Measurements from ENCODE around the gene PCNX3.
A peak's percentile ranks its signal among the peaks of the same experiment; 100 is the strongest.

PCNX3 gene

GRCh38 chr11:65583589-65583988 is 32.0 kb upstream of the PCNX3 start:
- Histone ChIP-seq H3K4me1 (ENCODE audit: control insufficient read depth, insufficient read depth, low read length) (peaks cover 19% of the 10 kb centered on the region), H3K27me3 (replicated peaks; ENCODE audit: control insufficient read depth, insufficient read depth, low read length) (no peaks in the 10 kb centered on the region), H3K9me3 (ENCODE audit: control insufficient read depth, low read length) (no peaks in the 10 kb centered on the region)

GRCh38 chr11:65584106-65584505 is 31.5 kb upstream of the PCNX3 start:
- Histone ChIP-seq H3K27me3 (replicated peaks; ENCODE audit: control insufficient read depth, insufficient read depth, low read length) (no peaks in the 10 kb centered on the region), H3K4me3 (ENCODE audit: low read length) (no peak overlapping the region), H3K36me3 (ENCODE audit: control insufficient read depth, insufficient read depth, low read length, severe bottlenecking) (peaks cover 19% of the 10 kb centered on the region), H3K9ac (ENCODE audit: low read length) (no peak overlapping the region), H3K9me3 (ENCODE audit: control insufficient read depth, low read length) (no peaks in the 10 kb centered on the region), H3K4me1 (ENCODE audit: control insufficient read depth, insufficient read depth, low read length) (peaks cover 19% of the 10 kb centered on the region)
- no peak for DNase-seq (ENCODE audit: low read depth)

More at GRCh38 chr11:65583589-65583988, 32.0 kb upstream of the PCNX3 start:
- DNase-seq (ENCODE audit: low read depth), result no peak
- Histone ChIP-seq H3K9ac (ENCODE audit: low read length) (no peak overlapping the region), H3K4me3 (ENCODE audit: low read length) (no peak overlapping the region), H3K36me3 (ENCODE audit: control insufficient read depth, insufficient read depth, low read length, severe bottlenecking) (peaks cover 19% of the 10 kb centered on the region)

- H3K36me3 ChIP-seq (ENCODE audit: control insufficient read depth, insufficient read depth, low read length, severe bottlenecking), result peaks cover 18% of the 10 kb centered on the region
- no peaks in the 10 kb centered on the region for H3K27me3 ChIP-seq (replicated peaks; ENCODE audit: control insufficient read depth, insufficient read depth, low read length)
- no peak overlapping the region for H3K4me3 ChIP-seq (ENCODE audit: low read length)
Measured at GRCh38 chr11:65584723-65585171, 30.8 kb upstream of the PCNX3 start.

GRCh38 chr11:65585396-65586246 is 30.0 kb upstream of the PCNX3 start:
- Histone ChIP-seq H3K27me3 (replicated peaks; ENCODE audit: control insufficient read depth, insufficient read depth, low read length) (no peaks in the 10 kb centered on the region), H3K36me3 (ENCODE audit: control insufficient read depth, insufficient read depth, low read length, severe bottlenecking) (peaks cover 18% of the 10 kb centered on the region), H3K4me1 (ENCODE audit: control insufficient read depth, insufficient read depth, low read length) (peaks cover 19% of the 10 kb centered on the region), H3K9ac (ENCODE audit: low read length) (no peak overlapping the region), H3K4me3 (ENCODE audit: low read length) (no peak overlapping the region), H3K9me3 (ENCODE audit: control insufficient read depth, low read length) (no peaks in the 10 kb centered on the region)
- DNase-seq (ENCODE audit: low read depth), result no peak

More at GRCh38 chr11:65584723-65585171, 30.8 kb upstream of the PCNX3 start:
- H3K4me1 ChIP-seq (ENCODE audit: control insufficient read depth, insufficient read depth, low read length), result peaks cover 19% of the 10 kb centered on the region
- DNase-seq (ENCODE audit: low read depth), result no peak
- H3K9ac ChIP-seq (ENCODE audit: low read length), result no peak overlapping the region
- H3K9me3 ChIP-seq (ENCODE audit: control insufficient read depth, low read length), result no peaks in the 10 kb centered on the region

- peaks cover 19% of the 10 kb centered on the region for H3K4me1 ChIP-seq (ENCODE audit: control insufficient read depth, insufficient read depth, low read length)
- peaks cover 18% of the 10 kb centered on the region for H3K36me3 ChIP-seq (ENCODE audit: control insufficient read depth, insufficient read depth, low read length, severe bottlenecking)
- no peak overlapping the region for H3K9ac ChIP-seq (ENCODE audit: low read length)
- H3K4me3 ChIP-seq (ENCODE audit: low read length), result no peak overlapping the region
- no peaks in the 10 kb centered on the region for H3K9me3 ChIP-seq (ENCODE audit: control insufficient read depth, low read length)
- no peak for DNase-seq (ENCODE audit: low read depth)
- no peaks in the 10 kb centered on the region for H3K27me3 ChIP-seq (replicated peaks; ENCODE audit: control insufficient read depth, insufficient read depth, low read length)
Measured at GRCh38 chr11:65586247-65586630, 29.3 kb upstream of the PCNX3 start.

- no peak for DNase-seq (ENCODE audit: low read depth)
- Histone ChIP-seq H3K27me3 (replicated peaks; ENCODE audit: control insufficient read depth, insufficient read depth, low read length) (no peaks in the 10 kb centered on the region), H3K4me1 (ENCODE audit: control insufficient read depth, insufficient read depth, low read length) (peaks cover 19% of the 10 kb centered on the region), H3K4me3 (ENCODE audit: low read length) (no peak overlapping the region), H3K9me3 (ENCODE audit: control insufficient read depth, low read length) (no peaks in the 10 kb centered on the region), H3K9ac (ENCODE audit: low read length) (peak overlapping the region; percentile 75), H3K36me3 (ENCODE audit: control insufficient read depth, insufficient read depth, low read length, severe bottlenecking) (peaks cover 16% of the 10 kb centered on the region)
Measured at GRCh38 chr11:65586676-65587075, 28.9 kb upstream of the PCNX3 start.

- Histone ChIP-seq H3K4me3 (ENCODE audit: low read length) (no peak overlapping the region), H3K9ac (ENCODE audit: low read length) (peak overlapping the region; percentile 75), H3K9me3 (ENCODE audit: control insufficient read depth, low read length) (no peaks in the 10 kb centered on the region), H3K27me3 (replicated peaks; ENCODE audit: control insufficient read depth, insufficient read depth, low read length) (no peaks in the 10 kb centered on the region), H3K36me3 (ENCODE audit: control insufficient read depth, insufficient read depth, low read length, severe bottlenecking) (peaks cover 13% of the 10 kb centered on the region), H3K4me1 (ENCODE audit: control insufficient read depth, insufficient read depth, low read length) (peaks cover 19% of the 10 kb centered on the region)
- DNase-seq (ENCODE audit: low read depth), result peak; percentile 46
Measured at GRCh38 chr11:65588199-65589054, 27.1 kb upstream of the PCNX3 start.

GRCh38 chr11:65589444-65590239 is 25.9 kb upstream of the PCNX3 start:
- no peak overlapping the region for H3K4me3 ChIP-seq (ENCODE audit: low read length)
- H3K9ac ChIP-seq (ENCODE audit: low read length), result no peak overlapping the region
- no peaks in the 10 kb centered on the region for H3K9me3 ChIP-seq (ENCODE audit: control insufficient read depth, low read length)
- H3K27me3 ChIP-seq (replicated peaks; ENCODE audit: control insufficient read depth, insufficient read depth, low read length), result no peaks in the 10 kb centered on the region
- peaks cover 19% of the 10 kb centered on the region for H3K4me1 ChIP-seq (ENCODE audit: control insufficient read depth, insufficient read depth, low read length)
- DNase-seq (ENCODE audit: low read depth), result no peak
- H3K36me3 ChIP-seq (ENCODE audit: control insufficient read depth, insufficient read depth, low read length, severe bottlenecking), result peaks cover 7% of the 10 kb centered on the region

GRCh38 chr11:65590240-65590738 is 25.3 kb upstream of the PCNX3 start:
- Histone ChIP-seq H3K36me3 (ENCODE audit: control insufficient read depth, insufficient read depth, low read length, severe bottlenecking) (peaks cover 7% of the 10 kb centered on the region), H3K9ac (ENCODE audit: low read length) (no peak overlapping the region), H3K9me3 (ENCODE audit: control insufficient read depth, low read length) (no peaks in the 10 kb centered on the region), H3K27me3 (replicated peaks; ENCODE audit: control insufficient read depth, insufficient read depth, low read length) (no peaks in the 10 kb centered on the region), H3K4me3 (ENCODE audit: low read length) (no peak overlapping the region), H3K4me1 (ENCODE audit: control insufficient read depth, insufficient read depth, low read length) (peaks cover 24% of the 10 kb centered on the region)
- DNase-seq (ENCODE audit: low read depth), result no peak

GRCh38 chr11:65591939-65592857 is 23.4 kb upstream of the PCNX3 start:
- Histone ChIP-seq H3K9ac (ENCODE audit: low read length) (no peak overlapping the region), H3K4me1 (ENCODE audit: control insufficient read depth, insufficient read depth, low read length) (peaks cover 28% of the 10 kb centered on the region), H3K27me3 (replicated peaks; ENCODE audit: control insufficient read depth, insufficient read depth, low read length) (no peaks in the 10 kb centered on the region), H3K9me3 (ENCODE audit: control insufficient read depth, low read length) (no peaks in the 10 kb centered on the region), H3K4me3 (ENCODE audit: low read length) (no peak overlapping the region), H3K36me3 (ENCODE audit: control insufficient read depth, insufficient read depth, low read length, severe bottlenecking) (peaks cover 7% of the 10 kb centered on the region)
- peak; percentile 59 for DNase-seq (ENCODE audit: low read depth)
